HEK293 (cell line): ENCODE measurements around the gene ECI1.
A peak's percentile ranks its signal among the peaks of the same experiment; 100 is the strongest.

ENCODE experiments used
- CTCF ChIA-PET: fragments of 350-600 bp; formaldehyde crosslinking; extraction: SDS; loops from one replicate; lab custom pipeline; 2021; ENCODE audit warnings: antibody characterized with exemption; lab: Yijun Ruan, JAX
- POLR2A ChIA-PET: fragments of 300-600 bp; formaldehyde crosslinking; extraction: SDS; loops from one replicate; lab custom pipeline; 2020; ENCODE audit warnings: antibody characterized with exemption, inconsistent platforms; lab: Yijun Ruan, JAX
- H3K27ac ChIP-seq: fragments of 200-500 bp; sonication (Bioruptor generic); 2 replicates; pipeline ENCODE4 v1.5.1; 2014; ENCODE audit warnings: low read depth, low read length, control low read depth, inconsistent platforms; ENCODE audit errors: extremely low read depth
- H3K36me3 ChIP-seq, 2 experiments: fragments of 200-500 bp in 1 of 2; sonication (Bioruptor generic) in 1 of 2; 1 replicate in 1 of 2; 2 replicates in 1 of 2; pipeline ENCODE4 v1.5.1; 2014 to 2017; ENCODE audit warnings: inconsistent platforms in 2 of 2, low read length in 2 of 2; ENCODE audit not compliant: control insufficient read depth in 2 of 2, insufficient read depth in 1 of 2
- H3K4me1 ChIP-seq: fragments of 200-500 bp; sonication (Bioruptor generic); 2 replicates; pipeline ENCODE4 v1.5.1; 2014; ENCODE audit warnings: mild to moderate bottlenecking, low read length, inconsistent platforms; ENCODE audit not compliant: control insufficient read depth, insufficient read depth
- H3K4me3 ChIP-seq: 2 replicates; pipeline ENCODE4 v1.5.1; 2011; ENCODE audit warnings: low read depth, mild to moderate bottlenecking, control low read depth, low read length, moderate library complexity
- H3K9me3 ChIP-seq: fragments of 200-500 bp; sonication (Bioruptor generic); 2 replicates; pipeline ENCODE4 v1.5.1; 2014; ENCODE audit warnings: low read depth, low read length, inconsistent platforms; ENCODE audit not compliant: control insufficient read depth, insufficient read depth
- AEBP2 ChIP-seq: fragments of 450-650 bp; formaldehyde crosslinking; IDR thresholded peaks from 2 replicates; pipeline ENCODE4 v1.5.1; 2016; ENCODE audit warnings: missing biosample characterization, missing genetic modification characterization, borderline replicate concordance
- KLF8 ChIP-seq: fragments of 450-650 bp; formaldehyde crosslinking; IDR thresholded peaks from 2 replicates; pipeline ENCODE4 v1.5.1; 2016; ENCODE audit warnings: missing biosample characterization, missing genetic modification characterization
- SCRT2 ChIP-seq: fragments of 450-650 bp; formaldehyde crosslinking; IDR thresholded peaks from 2 replicates; pipeline ENCODE4 v1.5.1; 2016; ENCODE audit warnings: missing biosample characterization, missing genetic modification characterization
- ZBTB8A ChIP-seq: fragments of 450-650 bp; formaldehyde crosslinking; IDR thresholded peaks from 2 replicates; pipeline ENCODE4 v1.5.1; 2016; ENCODE audit warnings: missing biosample characterization, missing genetic modification characterization
- ZFP37 ChIP-seq: fragments of 450-650 bp; formaldehyde crosslinking; IDR thresholded peaks from 2 replicates; pipeline ENCODE4 v1.5.1; 2016; ENCODE audit warnings: missing biosample characterization, missing genetic modification characterization
- ZIC2 ChIP-seq: fragments of 450-650 bp; formaldehyde crosslinking; IDR thresholded peaks from 2 replicates; pipeline ENCODE4 v1.5.1; 2016; ENCODE audit warnings: missing biosample characterization, missing genetic modification characterization
- ZNF133 ChIP-seq: fragments of 450-650 bp; formaldehyde crosslinking; IDR thresholded peaks from 2 replicates; pipeline ENCODE4 v1.5.1; 2016; ENCODE audit warnings: missing biosample characterization, missing genetic modification characterization
- ZNF140 ChIP-seq: fragments of 450-650 bp; formaldehyde crosslinking; IDR thresholded peaks from 2 replicates; pipeline ENCODE4 v1.5.1; 2016; ENCODE audit warnings: missing biosample characterization, missing genetic modification characterization
- ZNF146 ChIP-seq: fragments of 450-650 bp; formaldehyde crosslinking; IDR thresholded peaks from 2 replicates; pipeline ENCODE4 v1.5.1; 2016; ENCODE audit warnings: missing biosample characterization, missing genetic modification characterization
- ZNF202 ChIP-seq: fragments of 450-650 bp; formaldehyde crosslinking; IDR thresholded peaks from 2 replicates; pipeline ENCODE4 v1.5.1; 2016; ENCODE audit warnings: missing biosample characterization, missing genetic modification characterization, borderline replicate concordance
- ZNF221 ChIP-seq: fragments of 450-650 bp; formaldehyde crosslinking; IDR thresholded peaks from 2 replicates; pipeline ENCODE4 v1.5.1; 2017; ENCODE audit warnings: missing biosample characterization, missing genetic modification characterization, borderline replicate concordance
- ZNF266 ChIP-seq: fragments of 450-650 bp; formaldehyde crosslinking; IDR thresholded peaks from 2 replicates; pipeline ENCODE4 v1.5.1; 2016; ENCODE audit warnings: missing biosample characterization, missing genetic modification characterization, low read depth
- ZNF292 ChIP-seq: fragments of 450-650 bp; formaldehyde crosslinking; IDR thresholded peaks from 2 replicates; pipeline ENCODE4 v1.5.1; 2016; ENCODE audit warnings: low read depth, missing biosample characterization, missing genetic modification characterization, borderline replicate concordance
- ZNF335 ChIP-seq: fragments of 450-650 bp; formaldehyde crosslinking; conservative IDR thresholded peaks from 2 replicates; pipeline ENCODE4 v1.5.1; 2016; ENCODE audit warnings: missing biosample characterization, missing genetic modification characterization
- ZNF426 ChIP-seq: fragments of 450-650 bp; formaldehyde crosslinking; IDR thresholded peaks from 2 replicates; pipeline ENCODE4 v1.5.1; 2017; ENCODE audit warnings: missing biosample characterization, missing genetic modification characterization, mild to moderate bottlenecking, inconsistent platforms, moderate library complexity
- ZNF433 ChIP-seq: fragments of 450-650 bp; formaldehyde crosslinking; IDR thresholded peaks from 2 replicates; pipeline ENCODE4 v1.5.1; 2016; ENCODE audit warnings: missing biosample characterization, missing genetic modification characterization, low read depth
- ZNF558 ChIP-seq: fragments of 450-650 bp; formaldehyde crosslinking; IDR thresholded peaks from 2 replicates; pipeline ENCODE4 v1.5.1; 2016; ENCODE audit warnings: missing biosample characterization, missing genetic modification characterization
- ZNF560 ChIP-seq: fragments of 450-650 bp; formaldehyde crosslinking; IDR thresholded peaks from 2 replicates; pipeline ENCODE4 v1.5.1; 2017; ENCODE audit warnings: missing biosample characterization, missing genetic modification characterization, borderline replicate concordance
- ZNF623 ChIP-seq: fragments of 450-650 bp; formaldehyde crosslinking; IDR thresholded peaks from 2 replicates; pipeline ENCODE4 v1.5.1; 2016; ENCODE audit warnings: missing biosample characterization, missing genetic modification characterization
- ZNF639 ChIP-seq: fragments of 450-650 bp; formaldehyde crosslinking; IDR thresholded peaks from 2 replicates; pipeline ENCODE4 v1.5.1; 2016; ENCODE audit warnings: missing biosample characterization, missing genetic modification characterization
- ZNF654 ChIP-seq: fragments of 450-650 bp; formaldehyde crosslinking; IDR thresholded peaks from 2 replicates; pipeline ENCODE4 v1.5.1; 2016; ENCODE audit warnings: low read depth, missing biosample characterization, missing genetic modification characterization
- ZNF791 ChIP-seq: fragments of 450-650 bp; formaldehyde crosslinking; IDR thresholded peaks from 2 replicates; pipeline ENCODE4 v1.5.1; 2016; ENCODE audit warnings: missing biosample characterization, missing genetic modification characterization
- ZNF830 ChIP-seq: fragments of 450-650 bp; IDR thresholded peaks from 2 replicates; pipeline ENCODE4 v1.5.0; 2018; ENCODE audit warnings: missing biosample characterization, missing genetic modification characterization, low read depth, mild to moderate bottlenecking, moderate library complexity
- ZXDB ChIP-seq: fragments of 450-650 bp; formaldehyde crosslinking; IDR thresholded peaks from 2 replicates; pipeline ENCODE4 v1.5.1; 2016; ENCODE audit warnings: missing biosample characterization, missing genetic modification characterization
- TF ChIP-seq, protein P1 (sequence below): fragments of 450-650 bp; formaldehyde crosslinking; optimal IDR thresholded peaks from 2 replicates; pipeline ENCODE3; 2016; ENCODE audit warnings: missing biosample characterization, mild to moderate bottlenecking, missing genetic modification characterization
- TF ChIP-seq, protein P2 (sequence below): fragments of 450-650 bp; formaldehyde crosslinking; conservative IDR thresholded peaks from 2 replicates; pipeline ENCODE4 v1.5.1; 2016; ENCODE audit warnings: low read depth, missing biosample characterization, missing genetic modification characterization

The ECI1 gene

DNA sequence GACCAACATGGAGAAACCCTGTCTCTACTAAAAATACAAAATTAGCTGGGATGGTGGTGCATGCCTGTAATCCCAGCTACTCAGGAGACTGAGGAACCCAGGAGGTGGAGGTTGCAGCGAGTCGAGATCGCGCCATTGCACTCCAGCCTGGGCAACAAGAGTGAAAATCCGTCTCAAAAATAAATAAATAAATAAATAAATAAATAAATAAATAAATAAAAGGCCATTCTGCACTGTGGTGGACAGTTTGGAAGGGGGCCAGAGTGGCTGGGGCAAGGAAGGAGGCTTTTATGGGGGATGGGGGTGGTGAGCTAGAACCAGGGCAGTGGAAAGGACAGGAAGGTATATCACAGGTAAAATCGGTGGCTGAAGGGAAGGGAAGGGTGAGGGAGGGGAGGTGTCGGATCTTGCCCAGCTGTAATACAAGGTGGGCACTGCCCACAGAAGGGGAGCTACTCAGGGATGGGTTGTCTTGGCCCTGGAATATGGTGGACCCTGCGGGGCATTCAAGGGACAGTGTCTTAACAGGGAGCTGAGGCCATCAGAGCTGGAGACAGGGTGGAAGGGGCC, 48.2 kb downstream of the ECI1 start (continued):
- TF ChIP-seq ZNF623 (tag by site-specific recombination), result peak; percentile 73
- peak; percentile 72 for TF ChIP-seq ZNF558 (tag by site-specific recombination)
- peak; percentile 99 for TF ChIP-seq ZNF133 (tag by site-specific recombination)
- peak; percentile 67; the same call in 1 of the 2 replicates for TF ChIP-seq ZNF266 (tag by site-specific recombination)
- TF ChIP-seq ZNF433 (tag by site-specific recombination), result peak; percentile 67
- peak; percentile 49; the same call in 1 of the 2 replicates for TF ChIP-seq ZNF639 (tag by site-specific recombination)
- peak; percentile 47; the same call in 1 of the 2 replicates for TF ChIP-seq ZXDB (tag by site-specific recombination)
- peak; percentile 62; the same call in 1 of the 2 replicates for TF ChIP-seq ZNF560
- 0 out of 2 replicates have a peak, but pooled peaks have one; percentile 28 for TF ChIP-seq ZFP37 (tag by site-specific recombination)
- 0 out of 2 replicates have a peak, but pooled peaks have one; percentile 22 for TF ChIP-seq ZNF292 (tag by site-specific recombination)
- peak; percentile 21; the same call in 1 of the 2 replicates for TF ChIP-seq ZNF140 (tag by site-specific recombination)
- TF ChIP-seq ZNF426 (tag by site-specific recombination), result peak; percentile 77
- TF ChIP-seq ZBTB8A (tag by site-specific recombination), result peak; percentile 56; the same call in 1 of the 2 replicates
- TF ChIP-seq ZNF791 (tag by site-specific recombination), result peak; percentile 30; the same call in 1 of the 2 replicates
- 0 out of 2 replicates have a peak, but pooled peaks have one; percentile 21 for TF ChIP-seq ZNF654 (tag by site-specific recombination)
- TF ChIP-seq ZNF202 (tag by site-specific recombination), result peak; percentile 69; the same call in 1 of the 2 replicates

DNA sequence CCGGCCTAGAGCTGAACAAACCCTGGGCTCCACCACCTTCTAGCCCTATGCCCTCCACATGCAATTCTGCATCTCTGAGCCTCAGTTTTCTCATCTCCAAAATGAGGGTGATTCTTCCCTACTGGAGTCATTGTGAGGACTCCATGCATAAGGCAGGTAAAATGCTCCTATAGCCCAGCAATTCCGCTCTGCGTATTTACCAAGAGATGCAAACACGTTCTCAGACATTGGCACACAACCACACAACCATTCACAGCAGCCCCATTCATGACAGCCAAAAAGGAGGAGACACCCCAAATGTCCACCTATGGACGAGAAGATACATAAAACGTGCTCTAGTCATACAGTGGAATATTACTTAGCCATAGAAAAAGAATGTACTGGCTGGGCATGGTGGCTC, 51.1 kb downstream of the ECI1 start:
- Histone ChIP-seq H3K4me3 (no peak overlapping the region), H3K9me3 (no peaks in the 10 kb centered on the region), H3K4me1 (peaks cover 4% of the 10 kb centered on the region; the same call in 1 of the 2 replicates), H3K27ac (no peak overlapping the region), H3K36me3 (no peaks in the 10 kb centered on the region)
- TF ChIP-seq SCRT2 (no peak), ZNF335 (tag by site-specific recombination) (no peak), ZNF140 (tag by site-specific recombination) (peak; percentile 99), ZNF221 (tag by site-specific recombination) (no peak), AEBP2 (tag by site-specific recombination) (no peak), KLF8 (no peak), ZNF146 (tag by site-specific recombination) (peak; percentile 43; the same call in 1 of the 2 replicates), ZIC2 (no peak), ZNF830 (tag by site-specific recombination) (no peak)
- TF ChIP-seq, protein P1, sequence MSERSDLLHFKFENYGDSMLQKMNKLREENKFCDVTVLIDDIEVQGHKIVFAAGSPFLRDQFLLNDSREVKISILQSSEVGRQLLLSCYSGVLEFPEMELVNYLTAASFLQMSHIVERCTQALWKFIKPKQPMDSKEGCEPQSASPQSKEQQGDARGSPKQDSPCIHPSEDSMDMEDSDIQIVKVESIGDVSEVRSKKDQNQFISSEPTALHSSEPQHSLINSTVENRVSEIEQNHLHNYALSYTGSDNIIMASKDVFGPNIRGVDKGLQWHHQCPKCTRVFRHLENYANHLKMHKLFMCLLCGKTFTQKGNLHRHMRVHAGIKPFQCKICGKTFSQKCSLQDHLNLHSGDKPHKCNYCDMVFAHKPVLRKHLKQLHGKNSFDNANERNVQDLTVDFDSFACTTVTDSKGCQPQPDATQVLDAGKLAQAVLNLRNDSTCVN (tag by site-specific recombination), result no peak
- TF ChIP-seq, protein P2, sequence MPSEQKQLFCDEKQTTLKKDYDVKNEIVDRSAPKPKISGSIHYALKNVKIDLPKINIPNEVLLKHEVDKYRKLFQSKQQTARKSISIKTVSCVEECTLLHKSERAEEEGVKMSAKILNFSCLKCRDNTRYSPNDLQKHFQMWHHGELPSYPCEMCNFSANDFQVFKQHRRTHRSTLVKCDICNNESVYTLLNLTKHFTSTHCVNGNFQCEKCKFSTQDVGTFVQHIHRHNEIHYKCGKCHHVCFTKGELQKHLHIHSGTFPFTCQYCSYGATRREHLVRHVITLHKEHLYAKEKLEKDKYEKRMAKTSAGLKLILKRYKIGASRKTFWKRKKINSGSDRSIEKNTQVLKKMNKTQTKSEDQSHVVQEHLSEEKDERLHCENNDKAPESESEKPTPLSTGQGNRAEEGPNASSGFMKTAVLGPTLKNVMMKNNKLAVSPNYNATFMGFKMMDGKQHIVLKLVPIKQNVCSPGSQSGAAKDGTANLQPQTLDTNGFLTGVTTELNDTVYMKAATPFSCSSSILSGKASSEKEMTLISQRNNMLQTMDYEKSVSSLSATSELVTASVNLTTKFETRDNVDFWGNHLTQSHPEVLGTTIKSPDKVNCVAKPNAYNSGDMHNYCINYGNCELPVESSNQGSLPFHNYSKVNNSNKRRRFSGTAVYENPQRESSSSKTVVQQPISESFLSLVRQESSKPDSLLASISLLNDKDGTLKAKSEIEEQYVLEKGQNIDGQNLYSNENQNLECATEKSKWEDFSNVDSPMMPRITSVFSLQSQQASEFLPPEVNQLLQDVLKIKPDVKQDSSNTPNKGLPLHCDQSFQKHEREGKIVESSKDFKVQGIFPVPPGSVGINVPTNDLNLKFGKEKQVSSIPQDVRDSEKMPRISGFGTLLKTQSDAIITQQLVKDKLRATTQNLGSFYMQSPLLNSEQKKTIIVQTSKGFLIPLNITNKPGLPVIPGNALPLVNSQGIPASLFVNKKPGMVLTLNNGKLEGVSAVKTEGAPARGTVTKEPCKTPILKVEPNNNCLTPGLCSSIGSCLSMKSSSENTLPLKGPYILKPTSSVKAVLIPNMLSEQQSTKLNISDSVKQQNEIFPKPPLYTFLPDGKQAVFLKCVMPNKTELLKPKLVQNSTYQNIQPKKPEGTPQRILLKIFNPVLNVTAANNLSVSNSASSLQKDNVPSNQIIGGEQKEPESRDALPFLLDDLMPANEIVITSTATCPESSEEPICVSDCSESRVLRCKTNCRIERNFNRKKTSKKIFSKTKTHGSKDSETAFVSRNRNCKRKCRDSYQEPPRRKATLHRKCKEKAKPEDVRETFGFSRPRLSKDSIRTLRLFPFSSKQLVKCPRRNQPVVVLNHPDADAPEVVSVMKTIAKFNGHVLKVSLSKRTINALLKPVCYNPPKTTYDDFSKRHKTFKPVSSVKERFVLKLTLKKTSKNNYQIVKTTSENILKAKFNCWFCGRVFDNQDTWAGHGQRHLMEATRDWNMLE (tag by site-specific recombination), result no peak
- POLR2A ChIA-PET, result interaction anchor here (0.9 to 1.5 kb wide), 2 partner anchors 10 to 15 kb away, joined by 4 read pairs; no protein-coding TSS in a partner anchor
- CTCF ChIA-PET, result no interaction called here
